Superior temporal gyrus (tissue), 1 donor: ENCODE results near the gene FAM118B.
"Not testable (repeated sequence)": the region's sequence is repeated elsewhere in the genome, so short reads cannot be mapped to it uniquely, and the experiment has no call there.

Experiments
- DNase-seq: peaks from one replicate; pipeline ENCODE4 v3.0.0-alpha.2; 2016; ENCODE audit errors: extremely low spot score

Gene FAM118B

GRCh38 chr11:126268708-126269579 lies 57.4 kb downstream of the FAM118B start, which contains the start of the genes FOXRED1 and SRPRA:
FOXRED1 (plus strand) TSS chr11:126269154; CDS start chr11:126269207, 53 bp downstream.
SRPRA (minus strand) TSS chr11:126268895; CDS start chr11:126268804, 91 bp downstream.
- peak; percentile 99 for DNase-seq

GRCh38 chr11:126277322-126277721 lies 65.7 kb downstream of the FAM118B start:
- DNase-seq: no peak

- DNase-seq: no peak
Measured at GRCh38 chr11:126277780-126278179, 66.2 kb downstream of the FAM118B start.

- DNase-seq: no peak
Measured at GRCh38 chr11:126279191-126279590, 67.6 kb downstream of the FAM118B start.

- DNase-seq: no peak
Measured at GRCh38 chr11:126280595-126280994, 69.0 kb downstream of the FAM118B start.

- no peak for DNase-seq
Measured at GRCh38 chr11:126281245-126281644, 69.7 kb downstream of the FAM118B start.

GRCh38 chr11:126281666-126282175 lies 70.1 kb downstream of the FAM118B start:
- no peak for DNase-seq

GRCh38 chr11:126282361-126282735 lies 70.8 kb downstream of the FAM118B start:
- DNase-seq: peak; percentile 47

GRCh38 chr11:126282736-126283591 lies 71.4 kb downstream of the FAM118B start, which contains the start of gene TIRAP:
TIRAP (plus strand) TSS chr11:126283093; CDS start chr11:126290895, 7,802 bp downstream.
- DNase-seq: peak; percentile 51

- peak; percentile 67 for DNase-seq
Measured at GRCh38 chr11:126284829-126285228, 73.2 kb downstream of the FAM118B start.

- no peak for DNase-seq
Measured at GRCh38 chr11:126288237-126288636, 76.7 kb downstream of the FAM118B start.

GRCh38 chr11:126290887-126291286 lies 79.3 kb downstream of the FAM118B start:
- no peak for DNase-seq

GRCh38 chr11:126293726-126294125 lies 82.1 kb downstream of the FAM118B start:
- DNase-seq: no peak

- DNase-seq: no peak
Measured at GRCh38 chr11:126297004-126297403, 85.4 kb downstream of the FAM118B start.

GRCh38 chr11:126303623-126304456 lies 92.3 kb downstream of the FAM118B start, which contains the start of gene DCPS:
DCPS (plus strand) TSS chr11:126304060; CDS start chr11:126304081, 21 bp downstream.
- DNase-seq: peak; percentile 91

- DNase-seq: no peak
Measured at GRCh38 chr11:126304457-126305075, 93.0 kb downstream of the FAM118B start.

- DNase-seq: no peak
Measured at GRCh38 chr11:126305699-126306098, 94.1 kb downstream of the FAM118B start.

GRCh38 chr11:126307706-126308105 lies 96.1 kb downstream of the FAM118B start:
- DNase-seq: peak; percentile 71

- DNase-seq: peak; percentile 76
Measured at GRCh38 chr11:126308271-126308671, 96.7 kb downstream of the FAM118B start.

- not testable (repeated sequence) for DNase-seq
Measured at GRCh38 chr11:126308771-126309170, 97.2 kb downstream of the FAM118B start.
